Thyroid gland (tissue), 4 donors: ENCODE measurements around the gene OR13J1. TPM values are rescaled to one million over a fixed set of nuclear protein-coding genes. Genes with fewer than 3 reads are reported as not detected.
"Not testable (repeated sequence)": the region's sequence is repeated elsewhere in the genome, so short reads cannot be mapped to it uniquely, and the experiment has no call there.

Experiments
- DNase-seq, 2 donors: peaks; one replicate each; pipeline ENCODE4 v3.0.0-alpha.2; 2019
- H3K27ac ChIP-seq, 3 donors: fragments of 200-600 bp; sonication (generic); 1 replicate in 2 of 3; 2 replicates in 1 of 3; pipeline ENCODE4 v1.5.1; 2016 to 2019; ENCODE audit warnings: mild to moderate bottlenecking in 1 of 3, moderate library complexity in 1 of 3
- H3K27me3 ChIP-seq: fragments of 200-600 bp; sonication (generic); one replicate; pipeline ENCODE4 v1.5.1; 2019
- H3K36me3 ChIP-seq, 2 donors: fragments of 200-600 bp; sonication (generic); one replicate each; pipeline ENCODE4 v1.5.1; 2016 to 2019
- H3K4me1 ChIP-seq, 2 donors: fragments of 200-600 bp; sonication (generic); one replicate each; pipeline ENCODE4 v1.5.1; 2017 to 2019
- H3K4me3 ChIP-seq, 3 donors: fragments of 200-600 bp; sonication (generic); replicated peaks in 1 of 3; 1 replicate in 2 of 3; 2 replicates in 1 of 3; pipeline ENCODE4 v1.5.1; 2016; ENCODE audit warnings: mild to moderate bottlenecking in 1 of 3
- H3K9me3 ChIP-seq: fragments of 200-600 bp; sonication (generic); one replicate; pipeline ENCODE4 v1.5.1; 2017
- POLR2A ChIP-seq, 2 donors: fragments of 450-650 bp; IDR thresholded peaks; one replicate each; pipeline ENCODE4 v1.6.1; 2017; ENCODE audit warnings: antibody characterized with exemption in 2 of 2, mild to moderate bottlenecking in 2 of 2, moderate library complexity in 1 of 2
- WGBS, 2 donors: methylation state at CpG; one replicate each; pipeline ENCODE4 v1.1.5; 2017; 5-methylcytosine and 5-hydroxymethylcytosine counted together
- intact Hi-C: fragments of 100-400 bp; cut with DNase I; formaldehyde crosslinking; loops from one replicate; pipeline ENCODE4 v1.15.1; 2023
- total RNA-seq, 4 donors: library from RNA; depleted of rRNA; stranded (reverse); fragments of >200 nt; gene quantifications; one replicate each; pipeline ENCODE4 v1.2.3, GENCODE V29; 2016
- TF ChIP-seq, protein P1 (sequence below), 6 experiments: fragments of 200-600 bp in 3 of 6; fragments of 450-650 bp in 3 of 6; sonication (generic) in 3 of 6; IDR thresholded peaks; one replicate each; pipeline ENCODE4 v1.5.1; 2016 to 2019; ENCODE audit warnings: antibody characterized with exemption in 6 of 6, mild to moderate bottlenecking in 2 of 6, inconsistent platforms in 1 of 6, moderate library complexity in 1 of 6

OR13J1 gene
- total RNA-seq, 4 donors from 2014 or later = not detected

DNA sequence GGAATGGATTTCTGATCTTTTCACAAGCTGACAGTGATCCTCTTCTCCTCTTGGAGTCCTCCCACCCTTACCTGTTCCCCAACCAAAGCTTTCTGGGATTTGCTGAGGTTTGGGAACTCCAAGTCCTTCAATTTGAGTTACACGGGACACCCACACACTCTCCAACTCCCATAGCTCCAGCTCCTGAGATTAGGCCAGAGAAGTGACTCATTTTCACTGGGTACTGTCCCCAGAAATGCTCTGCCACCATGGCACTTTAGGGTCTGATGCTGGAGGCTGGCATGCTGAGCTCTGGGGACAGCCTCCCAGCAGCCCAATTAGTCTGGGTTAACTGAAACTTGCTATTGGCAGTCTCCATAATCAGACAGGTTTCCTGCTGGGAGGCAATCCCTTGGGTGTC is 21.9 kb upstream of the OR13J1 start:
- no peaks in the 10 kb centered on the region for H3K36me3 ChIP-seq
- H3K27me3 ChIP-seq = no peaks in the 10 kb centered on the region
- no peak overlapping the region for H3K27ac ChIP-seq
- H3K4me1 ChIP-seq = no peaks in the 10 kb centered on the region
- intact Hi-C loops = no loop called here
- H3K9me3 ChIP-seq = no peaks in the 10 kb centered on the region
- no peak overlapping the region for H3K4me3 ChIP-seq
- 83 to 86% methylated on average over 1 of the region's 1 CpG for WGBS, 2 donors
- no peak for DNase-seq
- TF ChIP-seq, protein P1, sequence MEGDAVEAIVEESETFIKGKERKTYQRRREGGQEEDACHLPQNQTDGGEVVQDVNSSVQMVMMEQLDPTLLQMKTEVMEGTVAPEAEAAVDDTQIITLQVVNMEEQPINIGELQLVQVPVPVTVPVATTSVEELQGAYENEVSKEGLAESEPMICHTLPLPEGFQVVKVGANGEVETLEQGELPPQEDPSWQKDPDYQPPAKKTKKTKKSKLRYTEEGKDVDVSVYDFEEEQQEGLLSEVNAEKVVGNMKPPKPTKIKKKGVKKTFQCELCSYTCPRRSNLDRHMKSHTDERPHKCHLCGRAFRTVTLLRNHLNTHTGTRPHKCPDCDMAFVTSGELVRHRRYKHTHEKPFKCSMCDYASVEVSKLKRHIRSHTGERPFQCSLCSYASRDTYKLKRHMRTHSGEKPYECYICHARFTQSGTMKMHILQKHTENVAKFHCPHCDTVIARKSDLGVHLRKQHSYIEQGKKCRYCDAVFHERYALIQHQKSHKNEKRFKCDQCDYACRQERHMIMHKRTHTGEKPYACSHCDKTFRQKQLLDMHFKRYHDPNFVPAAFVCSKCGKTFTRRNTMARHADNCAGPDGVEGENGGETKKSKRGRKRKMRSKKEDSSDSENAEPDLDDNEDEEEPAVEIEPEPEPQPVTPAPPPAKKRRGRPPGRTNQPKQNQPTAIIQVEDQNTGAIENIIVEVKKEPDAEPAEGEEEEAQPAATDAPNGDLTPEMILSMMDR (IDR thresholded peaks at IDR 0.05) = no peak
- TF ChIP-seq POLR2A (IDR thresholded peaks at IDR 0.05) = no peak

- no peak overlapping the region for H3K4me3 ChIP-seq
- no peaks in the 10 kb centered on the region for H3K27me3 ChIP-seq
- no peak overlapping the region for H3K27ac ChIP-seq
- intact Hi-C loops = no loop called here
- DNase-seq = no peak
- no peaks in the 10 kb centered on the region for H3K36me3 ChIP-seq
- WGBS, 2 donors = 86 to 91% methylated on average over 3 of the region's 3 CpGs
- TF ChIP-seq POLR2A (IDR thresholded peaks at IDR 0.05) = no peak
- TF ChIP-seq, protein P1 (IDR thresholded peaks at IDR 0.05) = no peak
- H3K9me3 ChIP-seq = no peaks in the 10 kb centered on the region
- no peaks in the 10 kb centered on the region for H3K4me1 ChIP-seq
These were observed 21.4 kb upstream of the OR13J1 start for GRCh38 chr9:35891646-35892045.

- DNase-seq, H3K27me3 ChIP-seq, H3K27ac ChIP-seq, H3K9me3 ChIP-seq, H3K4me1 ChIP-seq, H3K36me3 ChIP-seq, H3K4me3 ChIP-seq: not testable (repeated sequence)
- WGBS, 2 donors = 73 to 78% methylated on average over 3 of the region's 3 CpGs
- intact Hi-C loops = loop anchor here (5.0 to 10.0 kb wide), 2 partner anchors 58 to 240 kb away; partner anchors contain the start of genes FAM221B and TMEM8B
These were observed 14.7 kb upstream of the OR13J1 start for GRCh38 chr9:35884908-35885307.

DNA sequence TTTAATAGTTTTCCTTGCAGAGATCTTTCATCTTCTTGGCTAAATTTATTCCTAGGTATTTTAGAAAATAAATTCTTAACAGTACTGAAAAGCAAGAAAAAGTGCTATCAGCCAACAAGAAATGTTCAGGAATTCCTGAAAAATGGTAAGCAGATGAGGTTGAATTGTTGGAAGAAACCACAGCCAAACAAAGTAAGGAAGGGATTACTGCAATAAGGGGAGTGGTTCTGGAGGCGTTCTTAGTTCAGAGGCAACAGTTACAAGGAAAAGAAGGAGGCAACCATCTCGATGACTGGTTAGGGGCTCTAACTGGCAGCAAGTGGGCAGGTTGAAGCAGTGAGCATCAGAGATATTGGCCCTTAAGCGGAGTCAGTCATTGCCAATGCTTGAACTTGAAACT is 12.8 kb upstream of the OR13J1 start:
- Histone ChIP-seq H3K9me3 (no peaks in the 10 kb centered on the region), H3K4me3 (no peak overlapping the region), H3K4me1 (no peaks in the 10 kb centered on the region), H3K27ac (no peak overlapping the region), H3K36me3 (no peaks in the 10 kb centered on the region), H3K27me3 (no peaks in the 10 kb centered on the region)
- TF ChIP-seq POLR2A (IDR thresholded peaks at IDR 0.05) = no peak
- TF ChIP-seq, protein P1 (IDR thresholded peaks at IDR 0.05) = no peak
- intact Hi-C loops = loop anchor here (2.0 to 10.0 kb wide), 3 partner anchors 56 to 238 kb away; partner anchors contain the start of genes FAM221B and TMEM8B
- 68 to 72% methylated on average over 3 of the region's 3 CpGs for WGBS, 2 donors
- DNase-seq = no peak

DNA sequence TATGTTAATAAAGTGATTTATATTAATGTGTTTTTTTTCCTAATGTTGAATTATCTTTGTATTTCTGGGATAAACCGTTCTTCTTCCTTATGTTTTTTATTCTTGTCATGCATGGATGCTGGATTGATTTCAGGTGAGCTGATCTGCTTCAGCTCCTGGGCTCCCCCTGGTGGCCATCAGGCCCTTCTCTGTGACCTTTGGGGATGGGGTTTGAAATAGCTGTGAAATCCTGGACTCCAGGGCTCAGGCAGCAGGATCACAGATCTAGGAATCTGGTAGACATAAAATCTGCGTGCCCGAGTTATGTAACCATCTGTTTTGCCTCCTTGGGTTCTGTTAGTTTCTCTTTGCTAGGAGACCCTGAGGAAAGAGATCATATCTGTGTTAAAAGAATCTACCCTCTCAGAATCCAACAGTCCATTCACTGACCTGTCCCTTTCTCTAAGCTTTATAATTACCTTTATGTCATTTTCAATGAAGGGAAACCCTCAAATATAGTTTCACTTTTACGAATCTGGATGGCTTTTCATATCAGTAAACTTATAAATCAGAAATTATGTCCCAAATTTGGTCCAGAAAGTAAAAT is 12.2 kb upstream of the OR13J1 start:
- DNase-seq = peak; percentile 86 to 92
- WGBS, 2 donors = 1 to 3% methylated on average over 4 of the region's 4 CpGs
- Histone ChIP-seq H3K9me3 (no peaks in the 10 kb centered on the region), H3K4me3 (no peak overlapping the region), H3K27ac (no peak overlapping the region), H3K4me1 (no peaks in the 10 kb centered on the region), H3K27me3 (no peaks in the 10 kb centered on the region), H3K36me3 (no peaks in the 10 kb centered on the region)
- no peak for TF ChIP-seq POLR2A (IDR thresholded peaks at IDR 0.05)
- TF ChIP-seq, protein P1 (IDR thresholded peaks at IDR 0.05) = peak; percentile 89 to 94 (median 94)
- intact Hi-C loops = loop anchor here (2.0 to 10.0 kb wide), 3 partner anchors 55 to 238 kb away; partner anchors contain the start of genes FAM221B and TMEM8B
